Parathyroid adenoma (tissue), 2 donors: ENCODE data around the gene MANF.

Experiments
- H2AFZ ChIP-seq: fragments of 300-600 bp; sonication (generic); one replicate; pipeline ENCODE4 v1.7.0; 2017; ENCODE audit warnings: antibody characterized with exemption, mild to moderate bottlenecking
- H3K27ac ChIP-seq: fragments of 300-600 bp; sonication (generic); one replicate; pipeline ENCODE4 v1.7.0; 2017
- H3K27me3 ChIP-seq: fragments of 300-600 bp; sonication (generic); one replicate; pipeline ENCODE4 v1.7.0; 2017; ENCODE audit warnings: low read length; ENCODE audit not compliant: control insufficient read depth, insufficient read depth
- H3K36me3 ChIP-seq: fragments of 300-600 bp; sonication (generic); one replicate; pipeline ENCODE4 v1.7.0; 2017; ENCODE audit warnings: low read length; ENCODE audit not compliant: control insufficient read depth, insufficient read depth
- H3K4me1 ChIP-seq: fragments of 300-600 bp; sonication (generic); one replicate; pipeline ENCODE4 v1.7.0; 2017; ENCODE audit warnings: control low read depth
- H3K4me2 ChIP-seq: fragments of 300-600 bp; sonication (generic); one replicate; pipeline ENCODE4 v1.7.0; 2017; ENCODE audit warnings: low read length
- H3K4me3 ChIP-seq: fragments of 300-600 bp; sonication (generic); one replicate; pipeline ENCODE4 v1.7.0; 2017; ENCODE audit warnings: low read depth, low read length
- H3K79me2 ChIP-seq: fragments of 300-600 bp; sonication (generic); one replicate; pipeline ENCODE4 v1.7.0; 2017; ENCODE audit warnings: control low read depth
- H3K9ac ChIP-seq: fragments of 300-600 bp; sonication (generic); one replicate; pipeline ENCODE4 v1.7.0; 2017; ENCODE audit warnings: mild to moderate bottlenecking
- H3K9me3 ChIP-seq: fragments of 300-600 bp; sonication (generic); one replicate; pipeline ENCODE4 v1.7.0; 2017; ENCODE audit warnings: low read length; ENCODE audit not compliant: control insufficient read depth
- CTCF ChIP-seq: fragments of 300-600 bp; sonication (generic); IDR thresholded peaks from one replicate; pipeline ENCODE4 v1.7.0; 2017; ENCODE audit warnings: antibody characterized with exemption, mild to moderate bottlenecking
- donor health status: primary hyperparathyroidism.

The MANF gene

GRCh38 chr3:51434110-51434509, 49.0 kb downstream of the MANF start:
- Histone ChIP-seq H3K4me1 (peaks cover 2% of the 10 kb centered on the region), H3K27ac (no peak overlapping the region), H3K27me3 (no peaks in the 10 kb centered on the region), H3K4me3 (no peak overlapping the region), H3K79me2 (peaks cover 9% of the 10 kb centered on the region), H3K9me3 (no peaks in the 10 kb centered on the region), H2AFZ (no peak overlapping the region), H3K36me3 (no peaks in the 10 kb centered on the region), H3K9ac (no peak overlapping the region), H3K4me2 (no peak overlapping the region)
- no peak for TF ChIP-seq CTCF

- Histone ChIP-seq H2AFZ (no peak overlapping the region), H3K27ac (no peak overlapping the region), H3K79me2 (peaks cover 9% of the 10 kb centered on the region), H3K9me3 (no peaks in the 10 kb centered on the region), H3K27me3 (no peaks in the 10 kb centered on the region), H3K4me2 (no peak overlapping the region), H3K4me3 (no peak overlapping the region), H3K36me3 (no peaks in the 10 kb centered on the region), H3K9ac (no peak overlapping the region), H3K4me1 (peaks cover 2% of the 10 kb centered on the region)
- peak; percentile 65 for TF ChIP-seq CTCF
Measured at GRCh38 chr3:51434746-51435327, 49.7 kb downstream of the MANF start.

- H3K36me3 ChIP-seq: no peaks in the 10 kb centered on the region
Measured at GRCh38 chr3:51436998-51437639, 52.0 kb downstream of the MANF start.

More at GRCh38 chr3:51436998-51437639, 52.0 kb downstream of the MANF start:
- no peak overlapping the region for H3K27ac ChIP-seq
- H3K4me1 ChIP-seq: peaks cover 2% of the 10 kb centered on the region
- H3K9me3 ChIP-seq: no peaks in the 10 kb centered on the region
- no peak overlapping the region for H3K9ac ChIP-seq
- H3K4me2 ChIP-seq: no peak overlapping the region
- H2AFZ ChIP-seq: no peak overlapping the region
- no peaks in the 10 kb centered on the region for H3K27me3 ChIP-seq
- H3K4me3 ChIP-seq: no peak overlapping the region
- peaks cover 9% of the 10 kb centered on the region for H3K79me2 ChIP-seq
- TF ChIP-seq CTCF: no peak
